ENCODE measurements around the gene RALGAPA1. TPM values are rescaled to one million over a fixed set of nuclear protein-coding genes. Genes with fewer than 3 reads are reported as not detected.
"Not testable (repeated sequence)": the region's sequence is repeated elsewhere in the genome, so short reads cannot be mapped to it uniquely, and the experiment has no call there.

The RALGAPA1 gene
- total RNA-seq, 1 donor from 2014 or later = 49.7 TPM

DNA sequence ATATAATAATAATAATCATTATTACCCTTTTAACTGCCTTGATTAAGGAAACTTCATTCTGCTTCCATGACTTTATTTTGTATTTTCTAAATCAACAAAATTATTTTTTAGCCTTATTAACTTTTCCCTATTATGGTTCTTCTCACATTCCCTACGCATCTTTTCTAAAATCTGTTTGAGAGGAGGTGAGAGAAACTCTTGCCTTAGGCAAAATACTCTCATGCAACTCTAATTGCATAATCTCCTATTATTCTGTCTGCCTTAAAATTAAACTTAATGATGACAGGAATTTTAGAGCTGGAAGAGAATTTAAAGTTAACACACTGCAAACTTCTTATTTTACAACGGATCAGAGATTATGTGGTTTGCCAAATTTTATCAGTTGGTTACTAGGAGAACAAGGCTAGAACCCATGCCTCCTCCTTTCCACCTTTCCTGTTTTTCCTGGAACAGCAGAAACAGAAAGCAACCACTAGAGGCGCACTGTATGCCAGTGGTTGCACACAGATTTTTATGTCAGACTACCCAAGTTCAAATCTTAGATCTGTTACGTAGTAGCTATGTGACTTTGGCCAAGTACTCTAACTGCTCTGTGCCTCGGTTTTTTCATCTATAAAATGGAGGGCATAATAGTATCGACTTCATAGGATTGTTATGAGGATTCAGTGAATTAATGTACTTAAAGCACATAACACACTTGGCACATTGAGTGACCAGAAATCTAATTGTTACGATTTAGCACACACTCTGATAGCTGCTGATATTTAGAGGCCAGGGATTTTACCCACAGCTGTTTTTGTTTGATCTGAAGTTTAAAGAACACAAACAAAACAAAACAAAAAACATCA is 12.7 kb upstream of the RALGAPA1 start:
- peak; percentile 44 for DNase-seq (ENCODE audit: low read depth)

DNA sequence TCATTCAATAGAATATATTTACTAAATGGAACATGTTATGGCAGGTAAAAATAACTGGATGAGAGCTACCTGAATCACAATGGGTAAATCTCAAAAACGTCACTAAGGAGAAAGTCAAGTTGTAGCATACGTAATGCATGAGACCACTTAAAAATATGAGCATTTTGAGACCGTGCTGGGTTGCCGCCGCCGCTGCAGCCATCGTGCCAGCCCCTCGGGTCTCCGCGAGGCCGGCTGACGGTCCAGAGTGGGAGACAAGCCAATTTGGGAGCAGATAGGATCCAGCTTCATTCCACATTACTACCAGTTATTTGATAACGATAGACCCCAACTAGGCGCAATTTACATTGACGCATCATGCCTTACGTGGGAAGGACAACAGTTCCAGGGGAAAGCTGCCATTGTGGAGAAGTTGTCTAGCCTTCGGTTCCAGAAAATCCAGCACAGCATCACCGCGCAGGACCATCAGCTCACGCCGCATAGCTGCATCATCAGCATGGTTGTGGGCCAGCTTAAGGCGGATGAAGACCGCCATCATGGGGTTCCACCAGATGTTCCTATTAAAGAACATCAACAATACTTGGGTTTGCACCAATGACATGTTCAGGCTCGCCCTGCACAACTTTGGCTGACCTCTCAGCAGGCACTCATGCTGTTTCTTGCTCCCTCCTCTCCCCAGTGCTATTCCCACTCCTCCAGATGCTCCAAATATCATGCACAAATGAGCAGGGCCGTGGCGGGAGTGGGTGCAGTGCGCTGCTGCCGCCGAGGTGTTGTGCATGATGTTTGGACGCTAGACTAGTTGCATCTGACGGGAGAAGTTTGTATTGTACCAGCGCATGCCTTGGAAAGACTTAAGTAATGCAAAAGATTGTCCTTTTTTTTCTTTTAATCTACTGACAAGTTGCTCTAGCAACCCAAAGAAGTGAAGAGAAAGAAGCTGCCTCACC is 10.8 kb upstream of the RALGAPA1 start:
- no peak for DNase-seq (ENCODE audit: low read depth)

DNA sequence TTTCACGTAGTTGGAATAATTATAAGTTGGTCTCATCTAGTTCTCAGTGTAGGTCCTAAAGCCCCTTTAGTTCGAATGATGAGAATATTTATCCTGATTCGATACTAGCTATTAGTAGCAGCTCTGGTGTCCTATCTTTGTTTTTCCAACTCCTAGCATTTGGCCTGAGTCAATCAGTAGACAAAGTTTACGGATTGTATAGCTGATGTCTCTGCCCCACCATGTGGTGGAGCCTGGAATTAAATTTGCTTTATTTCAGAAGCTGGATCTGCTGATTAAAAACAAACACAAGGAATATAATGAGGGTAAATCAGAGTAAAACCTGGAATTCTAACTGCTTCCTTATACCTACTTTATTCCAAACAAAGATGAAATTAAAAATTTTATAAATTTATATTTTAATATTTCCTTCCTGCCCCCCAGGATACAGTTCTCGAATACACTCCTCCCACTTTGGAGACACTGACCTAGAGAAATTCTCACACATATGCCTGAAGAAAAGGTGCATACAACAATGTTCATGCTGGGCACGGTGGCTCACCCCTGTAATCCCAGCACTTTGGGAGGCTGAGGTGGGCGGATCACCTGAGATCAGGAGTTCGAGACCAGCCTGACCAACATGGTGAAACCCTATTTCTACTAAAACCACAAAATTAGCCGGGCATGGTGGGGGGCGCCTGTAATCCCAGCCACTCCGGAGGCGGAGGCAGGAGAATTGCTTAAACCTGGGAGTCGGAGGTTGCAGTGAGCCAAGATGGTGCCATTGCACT is 9.4 kb upstream of the RALGAPA1 start:
- DNase-seq (ENCODE audit: low read depth) = peak; percentile 59

DNA sequence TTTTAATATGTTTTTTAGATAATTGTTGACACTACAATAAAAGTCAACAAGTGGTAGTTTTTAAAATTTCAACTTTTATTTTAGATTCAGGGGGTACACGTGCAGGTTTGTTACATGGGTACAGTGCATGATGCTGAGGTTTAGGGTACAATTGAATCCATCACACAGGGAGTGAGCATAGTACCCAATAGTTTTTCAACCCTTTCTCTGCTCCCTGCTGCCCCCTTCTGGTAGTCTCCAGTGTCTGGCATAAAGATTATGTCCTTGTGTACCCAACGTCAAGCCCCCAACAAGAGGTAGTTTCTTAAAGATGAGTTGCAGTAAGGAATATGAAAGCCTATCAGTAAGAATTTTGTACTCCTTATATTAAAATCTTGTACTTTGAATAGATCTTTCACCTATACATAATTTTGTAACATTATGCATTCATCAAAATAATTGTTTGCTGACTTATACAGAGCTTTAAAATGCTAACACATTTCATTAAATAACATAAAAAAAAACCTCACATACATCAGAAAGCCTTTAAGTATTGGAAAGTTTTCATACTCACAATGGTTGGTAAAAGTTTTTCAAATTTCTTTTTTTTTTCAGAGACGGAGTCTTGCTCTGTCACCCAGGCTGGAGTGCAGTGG is 5.4 kb upstream of the RALGAPA1 start:
- peak; percentile 36 for DNase-seq (ENCODE audit: low read depth)

DNA sequence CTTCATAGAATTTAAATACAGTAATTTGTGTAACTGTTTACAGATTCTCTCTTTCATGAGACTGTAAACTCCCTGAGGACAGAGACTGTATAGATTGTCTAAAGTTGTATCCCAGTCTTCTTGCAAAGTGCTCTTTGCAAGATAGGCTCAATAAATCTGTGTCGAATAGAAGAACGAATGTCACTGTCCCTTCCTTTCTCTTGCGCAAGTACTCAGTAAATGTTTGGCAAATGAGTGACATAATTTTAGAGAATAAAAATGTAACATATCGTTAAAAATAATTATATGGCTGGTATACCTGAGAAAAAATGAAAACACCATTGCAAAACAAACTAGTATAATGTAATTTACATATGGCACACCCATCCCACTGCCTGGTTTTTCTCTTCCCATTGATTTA is 1.9 kb upstream of the RALGAPA1 start:
- no peak for DNase-seq (ENCODE audit: low read depth)

DNA sequence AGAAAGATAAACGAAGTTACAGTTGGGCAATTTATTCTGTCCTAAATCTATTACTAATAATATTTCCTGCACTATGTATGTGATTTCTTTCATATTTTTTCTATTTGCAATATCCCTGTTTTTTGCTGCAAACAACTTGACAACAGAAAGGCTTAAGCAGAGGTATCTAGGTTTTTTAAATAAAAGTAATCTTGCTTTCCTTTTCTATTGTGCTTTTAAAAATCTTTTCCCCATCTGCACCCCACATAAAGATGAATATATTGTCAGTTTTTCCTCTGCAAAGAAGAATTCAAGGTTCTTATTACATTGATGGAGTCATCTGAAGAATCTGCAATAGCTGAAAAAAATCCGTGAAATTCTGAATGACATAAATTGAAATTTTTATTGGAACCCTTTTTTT is 502 bp upstream of the RALGAPA1 start:
- no peak for DNase-seq (ENCODE audit: low read depth)

DNA sequence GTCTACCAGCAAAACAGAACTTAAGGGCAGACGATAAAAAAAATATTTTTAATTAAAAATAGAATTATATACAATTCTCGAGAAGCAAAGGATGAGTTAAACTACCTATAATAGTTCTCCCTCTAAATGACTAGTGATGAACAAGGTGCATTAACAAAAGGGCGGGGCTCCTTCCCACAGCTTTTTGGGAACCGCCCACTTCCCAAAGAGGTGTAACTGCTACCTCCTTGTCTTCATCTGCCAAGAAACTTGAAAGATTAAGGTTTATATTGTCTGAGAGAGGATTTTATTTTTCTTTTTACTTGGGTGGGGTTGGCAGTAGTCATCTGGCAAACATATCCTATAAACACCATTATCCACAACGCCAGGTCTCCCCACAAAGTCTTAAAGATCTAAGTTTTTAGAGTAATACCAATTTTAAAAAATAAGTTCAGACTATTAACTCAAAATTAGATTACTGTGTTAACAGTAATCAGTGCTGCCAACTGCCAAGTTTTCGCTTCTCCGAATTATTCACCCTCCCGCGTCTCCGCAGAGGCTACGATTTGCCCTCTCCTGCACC is 938 bp downstream of the RALGAPA1 start:
- DNase-seq (ENCODE audit: low read depth) = peak; percentile 21

DNA sequence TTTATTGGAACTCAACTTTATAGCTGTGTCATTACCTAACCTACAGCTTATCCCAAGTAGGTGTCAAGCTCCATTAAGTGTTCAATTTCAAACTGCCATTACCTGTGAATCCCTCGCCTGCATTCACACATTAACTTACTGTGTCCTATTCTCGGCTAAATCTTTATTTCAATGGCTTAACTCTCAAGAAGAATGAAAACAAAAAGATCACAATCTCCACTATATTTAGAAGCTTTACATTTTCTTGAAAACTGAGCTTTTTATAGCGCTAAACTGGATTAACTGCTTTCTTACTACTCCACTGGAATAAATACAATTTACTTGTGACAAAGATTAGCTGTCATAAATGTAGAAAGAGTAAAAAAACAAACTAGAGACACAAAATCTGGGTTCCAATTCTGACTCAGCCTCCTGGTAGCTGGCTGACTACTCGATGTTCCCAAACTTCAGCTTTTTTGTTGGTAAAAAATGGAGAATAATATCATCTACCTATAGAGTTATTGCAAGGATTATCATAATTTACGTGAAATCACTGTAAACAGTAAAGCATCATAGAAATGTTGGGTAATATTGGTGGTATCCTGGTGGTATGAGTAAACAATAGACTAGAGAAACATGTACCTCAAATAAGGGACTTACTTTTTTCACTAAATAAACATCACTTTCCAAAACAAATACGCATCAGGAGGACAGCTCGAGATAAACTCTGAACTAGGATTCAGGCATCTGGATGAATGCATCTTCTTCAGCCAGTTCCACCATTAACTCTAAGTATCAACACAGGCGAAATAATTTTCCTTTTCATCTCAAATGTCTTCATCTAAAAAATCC is 1.7 kb downstream of the RALGAPA1 start:
- DNase-seq (ENCODE audit: low read depth) = no peak

DNA sequence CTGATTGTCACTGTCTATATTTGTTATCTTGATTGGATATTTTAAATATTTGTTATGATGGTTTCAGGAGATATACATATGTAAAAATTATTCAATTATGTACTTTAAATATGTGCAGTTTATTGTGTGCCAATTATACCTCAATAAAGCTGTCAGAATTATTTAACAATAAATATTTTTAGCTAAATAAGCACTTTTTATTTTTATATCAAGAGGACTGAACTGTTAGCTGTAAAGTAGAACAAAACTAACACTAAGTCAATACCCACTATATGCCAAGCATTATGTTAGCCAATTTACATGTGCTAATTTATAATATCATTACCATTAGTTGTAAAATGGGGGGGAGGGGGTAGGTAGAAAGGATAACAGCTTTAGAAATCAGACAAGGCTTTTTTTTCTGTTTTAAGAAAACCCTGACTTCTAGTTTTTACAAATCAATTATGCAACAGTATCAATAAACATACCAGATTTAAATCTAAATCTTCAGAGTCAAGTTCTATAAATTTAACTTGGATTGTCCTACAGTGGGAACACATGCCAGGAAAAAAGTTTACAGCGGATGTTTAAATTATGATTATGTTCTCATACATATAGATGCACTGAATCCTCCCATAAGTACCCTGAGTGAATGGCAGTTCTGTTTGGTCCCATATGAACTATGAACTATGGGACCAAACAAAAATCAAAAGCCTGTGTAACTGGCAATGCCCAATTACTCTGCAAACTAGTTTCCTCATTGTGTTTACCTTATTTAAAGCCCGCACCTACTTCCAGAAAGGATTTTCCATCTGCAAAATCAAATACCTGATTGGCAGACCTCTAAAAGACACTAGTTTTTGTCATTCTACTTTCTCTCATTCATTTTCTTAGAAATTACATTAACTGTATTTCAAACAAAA is 2.8 kb downstream of the RALGAPA1 start:
- DNase-seq (ENCODE audit: low read depth) = no peak

DNA sequence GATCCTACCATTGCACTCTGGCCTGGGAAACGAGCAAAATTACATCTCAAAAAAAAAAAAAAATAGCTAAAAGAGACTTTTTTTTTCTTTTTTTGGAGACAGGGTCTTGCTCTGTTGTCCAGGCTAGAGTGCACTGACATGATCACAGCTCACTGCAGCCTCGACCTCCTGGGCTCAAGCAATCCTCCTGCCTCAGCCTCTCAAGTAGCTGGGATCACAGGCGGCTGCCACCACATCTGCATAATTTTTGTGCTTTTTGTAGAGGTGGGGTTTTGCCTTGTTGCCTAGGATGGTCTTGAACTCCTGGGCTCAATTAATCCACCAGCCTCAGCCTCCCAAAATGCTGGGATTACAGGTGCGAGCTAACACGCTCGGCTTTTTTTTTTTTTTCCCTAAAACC is 11.3 kb downstream of the RALGAPA1 start:
- no peak for DNase-seq (ENCODE audit: low read depth)

DNA sequence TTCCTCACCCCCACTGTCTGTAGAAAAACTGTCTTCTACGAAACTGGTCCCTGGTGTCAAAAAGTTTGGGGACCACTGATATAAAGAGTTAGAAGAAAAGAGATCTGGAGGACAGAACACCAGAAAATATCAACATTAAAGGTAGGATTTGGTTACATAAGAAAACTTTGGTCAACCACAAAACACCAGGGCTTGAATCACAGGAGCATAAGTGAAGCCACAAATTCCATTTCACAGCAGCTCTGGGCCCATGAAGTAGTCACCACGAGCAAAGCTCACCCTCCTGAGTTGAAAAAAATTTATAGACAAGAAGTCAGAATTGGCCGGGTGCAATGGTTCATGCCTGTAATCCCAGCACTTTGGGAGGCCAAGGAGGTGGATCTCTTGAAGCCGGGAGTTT is 19.4 kb downstream of the RALGAPA1 start:
- DNase-seq (ENCODE audit: low read depth) = peak; percentile 74

DNA sequence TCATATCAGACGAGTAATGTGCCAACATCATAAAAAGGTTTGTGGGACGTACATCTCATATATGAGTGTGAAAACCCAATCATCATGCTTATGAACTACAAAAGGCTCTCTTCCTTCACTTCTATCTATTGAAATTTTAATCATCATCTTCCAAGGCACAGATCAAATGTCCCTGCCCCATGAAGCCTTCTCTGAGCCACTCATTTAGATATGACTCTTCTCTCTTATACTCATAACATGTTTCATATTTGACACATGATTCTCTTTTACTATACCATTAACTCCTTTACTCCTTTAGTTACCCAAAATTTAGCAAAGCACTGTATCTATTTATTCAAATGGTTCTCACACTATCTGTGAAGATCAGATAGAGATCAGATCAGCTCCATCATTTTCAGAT is 22.2 kb downstream of the RALGAPA1 start:
- no peak for DNase-seq (ENCODE audit: low read depth)

DNA sequence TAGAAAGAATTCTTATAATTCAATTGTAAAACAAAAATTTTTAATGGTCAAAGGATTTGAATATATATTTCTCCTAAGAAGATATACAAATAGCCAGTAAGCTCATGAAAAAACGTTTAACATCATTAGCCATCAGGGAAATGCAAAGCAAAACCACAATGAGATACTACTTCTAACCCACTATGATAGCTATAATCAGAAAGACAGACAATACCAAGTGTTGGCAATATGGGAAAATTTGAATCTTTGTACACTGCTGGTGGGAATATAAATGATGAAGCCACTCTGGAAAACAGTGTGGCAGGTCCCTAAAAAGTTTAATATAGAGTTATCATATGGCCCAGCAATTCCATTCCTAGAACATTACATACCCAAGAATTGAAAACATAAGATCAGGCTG is 25.4 kb downstream of the RALGAPA1 start:
- DNase-seq (ENCODE audit: low read depth) = no peak

DNA sequence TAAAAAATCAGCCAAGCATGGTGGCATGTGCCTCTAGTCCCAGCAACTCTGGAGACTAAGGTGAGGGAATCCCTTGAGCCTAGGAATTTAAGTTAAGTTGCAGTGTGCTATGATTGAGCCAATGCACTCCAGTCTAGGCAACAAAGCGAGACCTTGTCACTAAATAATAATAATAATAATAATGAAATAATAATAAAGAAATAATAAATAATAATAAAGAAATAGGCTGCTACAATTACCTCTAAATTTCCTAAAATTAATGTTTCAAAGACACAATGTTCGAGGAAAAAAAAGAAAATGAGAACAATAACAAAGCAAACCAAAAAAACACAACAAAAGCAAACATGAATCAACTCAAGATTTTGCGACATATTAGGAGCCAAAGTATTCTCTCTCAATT is 29.7 kb downstream of the RALGAPA1 start:
- DNase-seq (ENCODE audit: low read depth) = no peak

DNA sequence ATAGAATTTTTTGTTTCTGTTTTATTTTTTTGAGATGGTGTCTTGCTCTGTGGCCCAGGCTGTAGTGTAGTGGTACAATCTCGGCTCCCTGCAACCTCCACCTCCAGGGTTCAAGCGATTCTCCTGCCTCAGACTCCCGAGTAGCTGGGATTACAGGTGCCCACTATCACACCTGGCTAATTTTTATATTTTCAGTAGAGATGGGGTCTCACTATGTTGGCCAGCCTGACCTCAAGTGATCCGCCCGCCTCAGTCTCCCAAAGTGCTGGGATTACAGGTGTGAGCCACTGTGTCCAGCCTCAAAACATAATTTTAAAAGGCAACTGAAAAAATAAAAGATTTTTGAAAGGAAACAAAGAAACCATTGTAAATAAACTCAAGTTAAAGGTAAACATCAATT is 31.5 kb downstream of the RALGAPA1 start:
- not testable (repeated sequence) for DNase-seq (ENCODE audit: low read depth)

DNA sequence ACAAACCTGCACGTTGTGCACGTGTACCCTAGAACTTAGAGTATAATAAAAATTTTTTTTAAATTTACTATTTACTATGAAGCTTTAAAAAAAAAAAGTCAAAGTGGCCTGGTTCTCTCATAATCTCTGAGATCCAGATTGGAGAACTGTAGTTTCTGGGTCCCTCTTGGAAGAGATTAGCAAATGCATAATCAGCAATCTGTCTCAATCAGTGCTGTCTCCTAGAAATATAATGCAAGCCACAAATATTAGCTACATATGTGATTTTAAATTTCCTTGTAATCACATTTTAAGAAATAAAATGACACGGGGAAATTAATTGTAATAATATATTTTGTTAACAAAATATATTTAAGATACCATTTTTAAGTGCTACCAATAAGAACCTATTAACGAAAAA is 32.3 kb downstream of the RALGAPA1 start:
- no peak for DNase-seq (ENCODE audit: low read depth)

DNA sequence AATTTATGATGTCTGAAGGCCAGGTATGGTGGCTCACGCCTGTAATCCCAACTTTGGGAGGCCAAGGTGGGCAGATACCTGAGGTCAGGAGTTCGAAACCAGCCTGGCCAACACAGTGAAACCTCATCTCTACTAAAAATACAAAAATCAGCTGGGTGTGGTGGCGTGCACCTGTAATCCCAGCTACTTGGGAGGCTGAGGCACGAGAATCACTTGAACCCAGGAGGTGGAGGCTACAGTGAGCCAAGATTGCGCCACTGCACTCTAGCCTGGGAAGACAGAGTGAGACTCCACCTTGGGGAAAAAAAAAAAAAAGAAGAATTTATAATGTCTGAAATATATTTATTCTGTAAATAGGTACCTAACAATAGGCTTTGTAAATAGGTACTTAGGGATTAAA is 33.0 kb downstream of the RALGAPA1 start:
- DNase-seq (ENCODE audit: low read depth) = not testable (repeated sequence)

DNA sequence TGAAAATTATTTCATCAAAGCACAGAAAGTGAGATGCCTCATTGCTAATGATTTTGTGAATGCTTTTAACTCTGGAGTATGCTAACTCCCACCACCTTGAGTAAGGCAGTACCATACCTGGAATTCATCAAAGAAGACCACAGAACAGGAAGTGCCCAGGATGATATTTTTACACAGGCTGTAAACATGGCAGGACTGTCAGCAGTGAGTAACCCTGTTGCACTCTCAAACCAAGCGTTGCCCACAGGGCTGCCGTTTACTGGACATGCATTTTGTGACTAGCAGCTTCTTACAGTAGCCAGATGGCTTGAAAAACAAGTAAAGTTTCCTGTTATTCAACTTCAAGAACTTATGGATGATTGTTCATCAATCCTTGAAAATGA is 42.4 kb downstream of the RALGAPA1 start:
- no peak for DNase-seq (ENCODE audit: low read depth)

DNA sequence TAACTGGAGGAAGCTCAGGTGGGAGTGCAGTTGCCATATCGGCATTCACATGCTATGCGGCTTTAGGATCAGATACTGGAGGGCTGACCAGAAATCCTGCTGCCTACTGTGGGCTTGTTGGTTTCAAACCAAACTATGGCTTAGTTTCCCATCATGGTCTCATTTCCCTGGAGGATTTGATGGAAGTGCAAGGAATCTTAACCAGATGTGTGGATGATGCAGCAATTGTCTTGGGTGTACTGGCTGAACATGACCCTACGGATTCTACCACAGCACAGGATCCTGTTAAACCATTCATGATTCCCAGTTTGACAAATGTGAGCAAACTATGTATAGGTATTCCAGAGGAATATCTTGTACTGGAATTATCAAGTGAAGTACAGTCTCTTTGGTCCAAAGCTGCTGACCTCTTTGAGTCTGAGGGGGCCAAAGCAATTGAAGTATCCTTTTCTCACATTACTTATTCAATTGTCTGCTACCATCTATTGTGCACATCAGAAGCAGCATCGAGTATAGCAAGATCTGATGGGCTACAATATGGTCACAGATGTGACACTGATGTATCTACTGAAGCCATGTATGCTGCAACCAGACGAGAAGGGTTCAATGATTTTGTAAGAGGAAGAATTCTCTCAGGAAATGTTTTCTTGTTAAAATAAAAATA is 42.9 kb downstream of the RALGAPA1 start:
- no peak for DNase-seq (ENCODE audit: low read depth)
